HG02870 (cell line): ENCODE measurements around the gene TXK.
A peak's percentile ranks its signal among the peaks of the same experiment; 100 is the strongest.
"Not testable (repeated sequence)": the region's sequence is repeated elsewhere in the genome, so short reads cannot be mapped to it uniquely, and the experiment has no call there.

Experiments used
- ATAC-seq: cut with Tn5 transposase; IDR thresholded peaks from one replicate; pipeline ENCODE4 v1.9.1; 2021; ENCODE audit warnings: mild to moderate bottlenecking, moderate library complexity; ENCODE audit not compliant: unreplicated experiment

Gene TXK

GRCh38 chr4:48134081-48134480 lies at the start of gene TXK:
TXK (minus strand) TSS chr4:48134250; CDS start chr4:48134170, 80 bp downstream.
- no peak for ATAC-seq

GRCh38 chr4:48180234-48180633 lies 46.2 kb upstream of the TXK start:
- ATAC-seq, result no peak

- no peak for ATAC-seq
Observed at GRCh38 chr4:48178931-48179330, 44.9 kb upstream of the TXK start.

- ATAC-seq, result no peak
Observed at GRCh38 chr4:48175806-48176205, 41.8 kb upstream of the TXK start.

GRCh38 chr4:48175328-48175727 lies 41.3 kb upstream of the TXK start:
- ATAC-seq, result no peak

- peak; percentile 61 for ATAC-seq
Observed at GRCh38 chr4:48173056-48173991, 39.3 kb upstream of the TXK start.

- no peak for ATAC-seq
Observed at GRCh38 chr4:48172651-48173050, 38.6 kb upstream of the TXK start.

GRCh38 chr4:48169636-48170035 lies 35.6 kb upstream of the TXK start:
- ATAC-seq, result no peak

- no peak for ATAC-seq
Observed at GRCh38 chr4:48167538-48168263, 33.7 kb upstream of the TXK start.

GRCh38 chr4:48164561-48164960 lies 30.5 kb upstream of the TXK start:
- not testable (repeated sequence) for ATAC-seq

GRCh38 chr4:48163746-48164145 lies 29.7 kb upstream of the TXK start:
- no peak for ATAC-seq

GRCh38 chr4:48162162-48162561 lies 28.1 kb upstream of the TXK start:
- no peak for ATAC-seq

GRCh38 chr4:48157271-48157670 lies 23.2 kb upstream of the TXK start:
- ATAC-seq, result no peak

GRCh38 chr4:48156423-48156822 lies 22.4 kb upstream of the TXK start:
- no peak for ATAC-seq

GRCh38 chr4:48153791-48154550 lies 19.9 kb upstream of the TXK start:
- ATAC-seq, result peak; percentile 56

- no peak for ATAC-seq
Observed at GRCh38 chr4:48152259-48152658, 18.2 kb upstream of the TXK start.

GRCh38 chr4:48149827-48150370 lies 15.8 kb upstream of the TXK start:
- no peak for ATAC-seq

GRCh38 chr4:48147621-48148020 lies 13.6 kb upstream of the TXK start:
- no peak for ATAC-seq

GRCh38 chr4:48141048-48141447 lies 7.0 kb upstream of the TXK start:
- no peak for ATAC-seq

- ATAC-seq, result no peak
Observed at GRCh38 chr4:48139691-48140090, 5.6 kb upstream of the TXK start.

GRCh38 chr4:48138936-48139335 lies 4.9 kb upstream of the TXK start:
- peak; percentile 83 for ATAC-seq
